Glutamatergic neuron (in vitro differentiated cells): Measurements from ENCODE around the gene BAHCC1. TPM values are rescaled to one million over a fixed set of nuclear protein-coding genes. Genes with fewer than 3 reads are reported as not detected.

ENCODE experiments used
- DNase-seq: peaks from one replicate; pipeline ENCODE4 v3.0.0; 2022
- H3K27ac Mint-ChIP-seq: one replicate; pipeline ENCODE4 v1.8.0; 2020; ENCODE audit warnings: mild to moderate bottlenecking, mixed read lengths, inconsistent platforms; ENCODE audit not compliant: unreplicated experiment
- H3K27me3 Mint-ChIP-seq: one replicate; pipeline ENCODE4 v1.8.0; 2020; ENCODE audit warnings: mild to moderate bottlenecking, moderate library complexity, mixed read lengths, inconsistent platforms; ENCODE audit not compliant: unreplicated experiment
- H3K36me3 Mint-ChIP-seq: one replicate; pipeline ENCODE4 v1.8.0; 2020; ENCODE audit warnings: mild to moderate bottlenecking, mixed read lengths, inconsistent platforms; ENCODE audit not compliant: unreplicated experiment
- H3K4me1 Mint-ChIP-seq: one replicate; pipeline ENCODE4 v1.8.0; 2020; ENCODE audit warnings: mild to moderate bottlenecking, low read depth, mixed read lengths, inconsistent platforms; ENCODE audit not compliant: unreplicated experiment
- H3K4me3 Mint-ChIP-seq: one replicate; pipeline ENCODE4 v1.8.0; 2020; ENCODE audit warnings: mild to moderate bottlenecking, mixed read lengths, inconsistent platforms; ENCODE audit not compliant: unreplicated experiment
- H3K9me3 Mint-ChIP-seq: one replicate; pipeline ENCODE4 v1.8.0; 2020; ENCODE audit warnings: mild to moderate bottlenecking, moderate library complexity, mixed read lengths, inconsistent platforms; ENCODE audit not compliant: unreplicated experiment
- total RNA-seq: library from RNA; stranded (reverse); fragmentation: NEBNext Ultra II Directional; extraction: Animal tissue kit (Norgen Biotek cat#: 25700); gene quantifications from one replicate; pipeline ENCODE4 v1.2.1, GENCODE V29; 2021; ENCODE audit not compliant: unreplicated experiment
- TF ChIP-seq, protein P1 (sequence below): fragments of 200-600 bp; sonication (generic); IDR thresholded peaks from one replicate; pipeline ENCODE4 v1.5.0; 2021; ENCODE audit not compliant: partially characterized antibody, unreplicated experiment

The BAHCC1 gene
- total RNA-seq, 1 donor from 2014 or later: 111 TPM

GRCh38 chr17:81433656-81434055 lies 38.4 kb downstream of the BAHCC1 start:
- Mint-ChIP-seq H3K9me3 (peaks cover 2% of the 10 kb centered on the region), H3K27me3 (peaks cover 2% of the 10 kb centered on the region), H3K36me3 (no peaks in the 10 kb centered on the region), H3K27ac (no peak overlapping the region), H3K4me1 (peaks cover 2% of the 10 kb centered on the region), H3K4me3 (no peak overlapping the region)
- DNase-seq: no peak
- TF ChIP-seq, protein P1, sequence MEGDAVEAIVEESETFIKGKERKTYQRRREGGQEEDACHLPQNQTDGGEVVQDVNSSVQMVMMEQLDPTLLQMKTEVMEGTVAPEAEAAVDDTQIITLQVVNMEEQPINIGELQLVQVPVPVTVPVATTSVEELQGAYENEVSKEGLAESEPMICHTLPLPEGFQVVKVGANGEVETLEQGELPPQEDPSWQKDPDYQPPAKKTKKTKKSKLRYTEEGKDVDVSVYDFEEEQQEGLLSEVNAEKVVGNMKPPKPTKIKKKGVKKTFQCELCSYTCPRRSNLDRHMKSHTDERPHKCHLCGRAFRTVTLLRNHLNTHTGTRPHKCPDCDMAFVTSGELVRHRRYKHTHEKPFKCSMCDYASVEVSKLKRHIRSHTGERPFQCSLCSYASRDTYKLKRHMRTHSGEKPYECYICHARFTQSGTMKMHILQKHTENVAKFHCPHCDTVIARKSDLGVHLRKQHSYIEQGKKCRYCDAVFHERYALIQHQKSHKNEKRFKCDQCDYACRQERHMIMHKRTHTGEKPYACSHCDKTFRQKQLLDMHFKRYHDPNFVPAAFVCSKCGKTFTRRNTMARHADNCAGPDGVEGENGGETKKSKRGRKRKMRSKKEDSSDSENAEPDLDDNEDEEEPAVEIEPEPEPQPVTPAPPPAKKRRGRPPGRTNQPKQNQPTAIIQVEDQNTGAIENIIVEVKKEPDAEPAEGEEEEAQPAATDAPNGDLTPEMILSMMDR: no peak

- no peak overlapping the region for H3K4me3 Mint-ChIP-seq
- TF ChIP-seq, protein P1: no peak
- H3K36me3 Mint-ChIP-seq: no peaks in the 10 kb centered on the region
- H3K4me1 Mint-ChIP-seq: peaks cover 2% of the 10 kb centered on the region
- H3K9me3 Mint-ChIP-seq: peaks cover 2% of the 10 kb centered on the region
- no peak for DNase-seq
- H3K27me3 Mint-ChIP-seq: peaks cover 2% of the 10 kb centered on the region
- no peak overlapping the region for H3K27ac Mint-ChIP-seq
These were observed 38.8 kb downstream of the BAHCC1 start for GRCh38 chr17:81434072-81434471.

DNA sequence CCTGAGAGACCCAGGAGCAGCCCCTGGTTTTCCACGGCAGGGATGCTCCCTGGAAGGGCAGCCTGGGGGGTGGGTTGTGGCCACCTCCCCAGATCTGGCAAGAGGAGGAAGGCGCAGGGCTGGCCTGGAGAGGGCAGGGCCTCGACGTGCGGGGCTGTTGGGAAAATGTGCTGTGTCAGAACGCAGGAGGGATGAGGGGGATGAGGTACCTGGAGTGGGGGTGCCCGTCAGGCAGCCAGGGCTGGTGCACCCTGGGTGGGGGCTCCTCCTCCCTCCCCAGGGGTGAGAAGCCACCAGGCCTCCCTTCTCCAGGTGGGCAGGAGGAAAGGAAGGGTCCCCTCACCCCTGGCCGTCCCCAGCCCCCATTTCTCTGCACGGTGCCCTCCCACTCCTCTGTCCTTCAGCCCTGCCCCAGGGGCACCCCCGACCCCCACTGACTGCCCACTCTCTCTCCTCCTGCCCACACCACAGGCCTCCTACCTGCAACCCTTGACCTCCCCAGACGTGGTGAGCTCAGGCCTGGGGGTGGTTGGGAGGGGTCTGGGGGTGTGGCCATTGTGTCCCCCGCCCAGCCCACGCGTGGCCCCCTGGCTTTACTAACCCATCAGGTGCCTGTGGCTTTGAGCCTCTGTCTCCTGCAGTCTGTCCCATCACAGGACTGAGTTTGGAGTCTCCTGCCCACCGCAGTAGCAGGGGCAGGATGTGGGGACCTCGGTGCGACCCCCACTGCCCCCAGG lies 39.6 kb downstream of the BAHCC1 start:
- no peak overlapping the region for H3K27ac Mint-ChIP-seq
- TF ChIP-seq, protein P1: no peak
- DNase-seq: no peak
- peaks cover 2% of the 10 kb centered on the region for H3K4me1 Mint-ChIP-seq
- H3K9me3 Mint-ChIP-seq: peaks cover 2% of the 10 kb centered on the region
- H3K4me3 Mint-ChIP-seq: no peak overlapping the region
- H3K27me3 Mint-ChIP-seq: peaks cover 3% of the 10 kb centered on the region
- no peaks in the 10 kb centered on the region for H3K36me3 Mint-ChIP-seq

DNA sequence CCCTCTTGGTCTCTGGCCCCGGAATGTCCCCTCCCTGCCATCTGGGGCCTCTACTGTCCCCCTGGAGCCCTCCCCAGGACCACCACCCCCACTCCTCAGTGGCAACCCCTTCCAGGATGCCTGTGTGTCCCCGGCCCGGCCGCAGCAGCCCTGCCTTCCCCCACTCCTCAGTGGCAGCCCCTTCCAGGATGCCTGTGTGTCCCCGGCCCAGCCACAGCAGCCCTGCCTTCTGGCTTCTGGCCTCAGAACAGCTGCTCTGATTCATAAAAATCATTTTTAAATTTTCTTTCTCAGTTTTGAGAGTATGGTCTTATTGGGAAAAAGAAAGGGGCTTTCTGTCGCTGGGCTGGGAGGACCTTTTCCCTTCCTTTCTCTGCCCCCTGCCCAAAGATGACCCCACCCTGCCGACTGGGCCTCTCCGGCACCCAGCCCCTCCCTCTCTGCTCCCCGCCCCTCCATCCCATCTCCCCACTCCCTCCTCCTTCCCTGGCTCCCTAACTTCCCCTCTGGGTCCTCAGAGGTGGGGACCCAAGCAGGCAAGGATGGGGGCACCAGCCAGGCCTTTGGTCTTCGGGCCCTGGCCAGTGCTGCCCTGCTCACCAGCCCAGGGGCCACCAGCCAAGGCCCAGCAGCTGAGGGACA lies 40.5 kb downstream of the BAHCC1 start:
- no peaks in the 10 kb centered on the region for H3K36me3 Mint-ChIP-seq

More for the DNA sequence above, 40.5 kb downstream of the BAHCC1 start:
- TF ChIP-seq, protein P1: no peak
- Mint-ChIP-seq H3K4me1 (peaks cover 2% of the 10 kb centered on the region), H3K4me3 (no peak overlapping the region), H3K27me3 (peaks cover 3% of the 10 kb centered on the region), H3K9me3 (peaks cover 2% of the 10 kb centered on the region), H3K27ac (no peak overlapping the region)
- no peak for DNase-seq
